Gastrocnemius medialis (tissue), 4 donors: ENCODE data around the gene NDUFS6. TPM values are rescaled to one million over a fixed set of nuclear protein-coding genes. Genes with fewer than 3 reads are reported as not detected.

ENCODE experiments used
- ATAC-seq, 2 donors: fragments of 150-250 bp; one replicate each; pipeline ENCODE4 v1.9.1; 2016
- DNase-seq, 2 donors: peaks; one replicate each; pipeline ENCODE4 v3.0.0-alpha.2; 2019
- H3K27ac ChIP-seq, 4 donors: fragments of 200-600 bp; sonication (generic); 1 replicate in 1 of 4; 2 replicates in 3 of 4; pipeline ENCODE4 v1.5.1; 2016 to 2018; ENCODE audit warnings: mild to moderate bottlenecking in 2 of 4, moderate library complexity in 1 of 4
- H3K27me3 ChIP-seq, 3 donors: fragments of 200-600 bp; sonication (generic) in 2 of 3; 1 replicate in 1 of 3; 2 replicates in 2 of 3; pipeline versions ENCODE4 v1.5.1 to v1.6.0; 2016 to 2019; ENCODE audit warnings: mild to moderate bottlenecking in 1 of 3, moderate library complexity in 1 of 3
- H3K36me3 ChIP-seq, 2 donors: fragments of 200-600 bp; sonication (generic) in 1 of 2; one replicate each; pipeline ENCODE4 v1.5.1; 2017 to 2018
- H3K4me1 ChIP-seq, 2 donors: fragments of 200-600 bp; sonication (generic) in 1 of 2; one replicate each; pipeline ENCODE4 v1.5.1; 2016 to 2017; ENCODE audit warnings: mild to moderate bottlenecking in 2 of 2
- H3K4me3 ChIP-seq, 4 donors: fragments of 200-600 bp; sonication (generic) in 3 of 4; 1 replicate in 1 of 4; 2 replicates in 3 of 4; pipeline ENCODE4 v1.5.1; 2016 to 2019; ENCODE audit warnings: mild to moderate bottlenecking in 2 of 4
- H3K9me3 ChIP-seq, 3 donors: fragments of 200-600 bp; sonication (generic) in 2 of 3; 1 replicate in 1 of 3; 2 replicates in 2 of 3; pipeline ENCODE4 v1.5.1; 2016 to 2019
- POLR2A ChIP-seq, 2 donors: fragments of 450-650 bp; IDR thresholded peaks; one replicate each; pipeline ENCODE4 v1.6.1; 2017; ENCODE audit warnings: antibody characterized with exemption in 2 of 2, mild to moderate bottlenecking in 2 of 2, moderate library complexity in 2 of 2
- in situ Hi-C, 4 donors: fragments of 200-750 bp; cut with MboI; loops; one replicate each; pipeline versions ENCODE4 v1.15.0 to v1.8.0; 2017; ENCODE audit warnings: low sequenced_read_pairs in 4 of 4
- intact Hi-C: fragments of 100-400 bp; cut with DNase I; formaldehyde crosslinking; loops from one replicate; pipeline ENCODE4 v1.15.1; 2023; ENCODE audit warnings: low total_unique reads
- total RNA-seq, 4 donors: library from RNA; depleted of rRNA; stranded (reverse); fragments of >200 nt; gene quantifications; one replicate each; pipeline versions ENCODE4 v1.1.0 to v1.2.3, GENCODE V29; 2016
- TF ChIP-seq, protein P1 (sequence below), 5 experiments: fragments of 450-650 bp in 3 of 5; fragments of 200-600 bp in 2 of 5; sonication (generic) in 2 of 5; IDR thresholded peaks in 4 of 5; conservative IDR thresholded peaks in 1 of 5; 1 replicate in 4 of 5; 2 replicates in 1 of 5; pipeline ENCODE4 v1.5.1; 2016 to 2019; ENCODE audit warnings: antibody characterized with exemption in 5 of 5, mild to moderate bottlenecking in 3 of 5, moderate library complexity in 3 of 5

The NDUFS6 gene
- total RNA-seq, 4 donors from 2014 or later = 70.8 to 135 (median 106) TPM

DNA sequence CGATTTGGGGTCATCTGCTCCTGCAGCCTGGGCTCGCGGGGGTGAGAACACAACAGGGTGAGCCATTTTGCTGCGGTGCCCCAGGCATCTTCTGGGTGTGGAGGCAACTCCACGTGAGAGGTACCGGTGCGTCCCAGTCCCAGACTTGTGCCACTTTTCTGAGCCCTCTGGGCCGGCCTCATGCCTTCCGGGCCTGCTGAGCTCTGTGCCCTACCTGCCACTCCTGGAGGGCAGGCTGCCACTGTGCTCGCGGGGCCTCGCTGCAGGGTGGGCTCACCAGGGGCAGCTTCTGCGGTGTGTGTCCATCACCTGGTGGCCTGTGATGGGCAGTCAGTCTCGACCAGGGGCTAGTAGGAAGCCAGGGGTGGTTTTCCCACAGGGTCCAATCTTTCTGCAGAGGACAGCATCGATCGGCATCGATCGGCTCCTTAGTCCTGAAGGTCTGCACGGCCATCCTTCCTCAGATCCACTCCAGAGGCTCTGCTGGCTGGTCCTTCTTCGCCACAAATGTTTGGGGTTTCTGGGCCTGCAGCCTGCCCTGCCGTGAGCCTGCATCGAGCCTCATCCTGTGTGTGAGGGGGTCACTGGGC is 58.9 kb downstream of the NDUFS6 start:
- H3K4me1 ChIP-seq = no peaks in the 10 kb centered on the region
- no peak overlapping the region for H3K27ac ChIP-seq
- DNase-seq = no peak
- in situ Hi-C loops (no loop called here), intact Hi-C loops (no loop called here)
- H3K9me3 ChIP-seq = no peaks in the 10 kb centered on the region
- no peak for ATAC-seq
- no peak overlapping the region for H3K4me3 ChIP-seq
- peaks cover 10 to 21% (median 18%) of the 10 kb centered on the region in 3 donors for H3K27me3 ChIP-seq
- H3K36me3 ChIP-seq = no peaks in the 10 kb centered on the region
- no peak for TF ChIP-seq POLR2A (IDR thresholded peaks at IDR 0.05)
- TF ChIP-seq, protein P1, sequence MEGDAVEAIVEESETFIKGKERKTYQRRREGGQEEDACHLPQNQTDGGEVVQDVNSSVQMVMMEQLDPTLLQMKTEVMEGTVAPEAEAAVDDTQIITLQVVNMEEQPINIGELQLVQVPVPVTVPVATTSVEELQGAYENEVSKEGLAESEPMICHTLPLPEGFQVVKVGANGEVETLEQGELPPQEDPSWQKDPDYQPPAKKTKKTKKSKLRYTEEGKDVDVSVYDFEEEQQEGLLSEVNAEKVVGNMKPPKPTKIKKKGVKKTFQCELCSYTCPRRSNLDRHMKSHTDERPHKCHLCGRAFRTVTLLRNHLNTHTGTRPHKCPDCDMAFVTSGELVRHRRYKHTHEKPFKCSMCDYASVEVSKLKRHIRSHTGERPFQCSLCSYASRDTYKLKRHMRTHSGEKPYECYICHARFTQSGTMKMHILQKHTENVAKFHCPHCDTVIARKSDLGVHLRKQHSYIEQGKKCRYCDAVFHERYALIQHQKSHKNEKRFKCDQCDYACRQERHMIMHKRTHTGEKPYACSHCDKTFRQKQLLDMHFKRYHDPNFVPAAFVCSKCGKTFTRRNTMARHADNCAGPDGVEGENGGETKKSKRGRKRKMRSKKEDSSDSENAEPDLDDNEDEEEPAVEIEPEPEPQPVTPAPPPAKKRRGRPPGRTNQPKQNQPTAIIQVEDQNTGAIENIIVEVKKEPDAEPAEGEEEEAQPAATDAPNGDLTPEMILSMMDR (IDR thresholded peaks at IDR 0.05 in 4 of 5, conservative IDR thresholded peaks at IDR 0.05 in 1 of 5) = no peak

DNA sequence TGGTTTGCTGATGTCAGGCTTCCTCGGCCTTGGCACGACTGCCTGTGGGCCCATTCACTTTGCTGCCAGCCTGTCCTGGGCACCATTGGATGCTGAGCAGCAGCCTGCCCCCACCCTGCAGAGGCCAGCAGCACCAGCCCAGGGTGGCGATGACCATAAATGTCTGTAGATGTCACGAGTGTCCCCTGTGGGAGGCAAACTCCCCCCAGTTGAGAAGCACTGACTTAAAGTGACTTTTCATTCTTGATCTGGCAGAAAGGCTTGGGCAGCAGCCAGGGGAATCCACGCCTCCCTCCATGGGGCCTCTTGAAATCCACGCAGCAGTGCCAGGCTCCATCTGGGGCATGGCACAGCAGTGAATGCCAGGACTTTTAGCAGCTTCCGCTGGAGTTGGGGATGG is 59.7 kb downstream of the NDUFS6 start:
- Histone ChIP-seq H3K4me1 (no peaks in the 10 kb centered on the region), H3K9me3 (no peaks in the 10 kb centered on the region), H3K27me3 (peaks cover 15 to 24% (median 20%) of the 10 kb centered on the region in 3 donors), H3K27ac (no peak overlapping the region), H3K4me3 (no peak overlapping the region), H3K36me3 (no peaks in the 10 kb centered on the region)
- intact Hi-C loops = no loop called here
- ATAC-seq (no peak), DNase-seq (no peak)
- in situ Hi-C loops = no loop called here
- TF ChIP-seq, protein P1 (IDR thresholded peaks at IDR 0.05 in 4 of 5, conservative IDR thresholded peaks at IDR 0.05 in 1 of 5) = no peak
- no peak for TF ChIP-seq POLR2A (IDR thresholded peaks at IDR 0.05)

DNA sequence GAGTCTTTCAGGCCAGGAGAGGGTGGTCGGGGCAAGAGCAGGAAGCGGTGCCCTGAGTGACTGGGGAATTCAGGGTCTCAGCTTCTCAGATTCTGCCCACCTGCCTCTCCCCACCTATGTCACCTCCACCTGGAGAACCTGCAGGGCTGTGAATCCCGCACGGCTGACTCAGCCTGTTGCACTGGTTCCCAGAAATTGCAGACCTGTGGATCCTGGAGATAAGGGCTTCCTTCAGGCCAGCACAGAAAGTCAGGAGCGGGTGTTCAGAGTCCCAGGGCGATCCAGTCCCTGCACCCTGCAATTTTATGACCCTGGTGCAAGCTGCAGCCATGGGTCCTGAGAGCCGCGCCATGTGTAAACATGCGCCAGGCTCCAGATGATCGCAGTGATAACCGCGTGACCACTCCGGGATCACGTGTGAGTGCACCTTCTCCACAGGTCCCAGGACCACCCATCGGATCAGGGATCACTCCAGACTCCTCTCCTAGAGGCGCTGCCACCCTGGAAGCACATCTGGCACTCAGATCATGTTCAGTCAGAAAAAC is 63.8 kb downstream of the NDUFS6 start:
- intact Hi-C loops = no loop called here
- no peaks in the 10 kb centered on the region for H3K36me3 ChIP-seq
- TF ChIP-seq POLR2A (IDR thresholded peaks at IDR 0.05) = no peak
- TF ChIP-seq, protein P1 (IDR thresholded peaks at IDR 0.05 in 4 of 5, conservative IDR thresholded peaks at IDR 0.05 in 1 of 5) = no peak
- H3K4me3 ChIP-seq = no peak overlapping the region
- ATAC-seq (no peak), DNase-seq (no peak)
- H3K4me1 ChIP-seq = no peaks in the 10 kb centered on the region
- H3K27me3 ChIP-seq = peaks cover 8 to 28% (median 10%) of the 10 kb centered on the region in 3 donors
- in situ Hi-C loops = no loop called here
- no peaks in the 10 kb centered on the region for H3K9me3 ChIP-seq
- H3K27ac ChIP-seq = no peak overlapping the region

DNA sequence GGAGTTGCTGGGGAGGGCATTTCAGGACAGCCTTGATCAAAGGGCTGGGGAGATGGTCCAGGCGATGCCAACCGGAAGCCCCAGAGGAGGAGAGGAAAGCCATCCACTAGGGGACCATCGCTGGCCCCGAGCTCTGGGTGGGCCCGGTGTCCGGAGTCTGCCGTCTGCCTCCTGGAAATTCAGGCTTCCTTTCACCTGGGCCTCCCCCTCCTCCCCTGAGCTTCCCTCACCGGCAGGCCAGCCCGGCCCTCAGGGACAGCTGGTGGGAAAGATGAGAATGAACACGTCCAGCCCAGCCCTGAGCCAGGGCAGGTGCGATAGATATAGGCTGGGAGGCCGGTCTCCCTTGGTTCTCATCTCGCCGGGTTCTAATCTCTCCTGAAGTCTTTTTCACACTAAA is 64.3 kb downstream of the NDUFS6 start:
- no peaks in the 10 kb centered on the region for H3K4me1 ChIP-seq
- ATAC-seq (no peak), DNase-seq (no peak)
- H3K27ac ChIP-seq = no peak overlapping the region
- H3K27me3 ChIP-seq = peaks cover 8 to 28% (median 10%) of the 10 kb centered on the region in 3 donors
- H3K9me3 ChIP-seq = no peaks in the 10 kb centered on the region
- intact Hi-C loops = no loop called here
- in situ Hi-C loops = no loop called here
- no peak overlapping the region for H3K4me3 ChIP-seq
- TF ChIP-seq, protein P1 (IDR thresholded peaks at IDR 0.05 in 4 of 5, conservative IDR thresholded peaks at IDR 0.05 in 1 of 5) = no peak
- no peak for TF ChIP-seq POLR2A (IDR thresholded peaks at IDR 0.05)
- H3K36me3 ChIP-seq = no peaks in the 10 kb centered on the region

Other genes with a start within 250 kb of the NDUFS6 start
- gene MRPL36, start 1.6 kb upstream of the NDUFS6 start, total RNA-seq = 100 to 1,000 TPM in 1 of 4 donors, 10 to 100 TPM in 3; 67.8 to 106 (median 75.3) TPM
- 1 to 10 TPM in 1 of 4 donors, under 1 TPM in 1, not detected in 2; 0.78 to 1.7 TPM for gene IRX4, start 81.5 kb downstream of the NDUFS6 start, total RNA-seq